IgD-negative memory B cell (primary cell): Measurements from ENCODE around the gene PAGE5. TPM values are rescaled to one million over a fixed set of nuclear protein-coding genes. Genes with fewer than 3 reads are reported as not detected.

ENCODE experiments used
- polyA plus RNA-seq: library from polyadenylated mRNA; unstranded; fragments of 300-500 nt; fragmentation: Illumina TruSeq; gene quantifications from one replicate; pipeline ENCODE4 v1.2.3, GENCODE V29; 2021

PAGE5 gene
- polyA plus RNA-seq, 1 donor from 2014 or later, result not detected

Other genes with a start within 250 kb of the PAGE5 start
- not detected for gene PFKFB1, start 226.2 kb upstream of the PAGE5 start, polyA plus RNA-seq
- 22.9 TPM for gene APEX2, start 220.0 kb upstream of the PAGE5 start, polyA plus RNA-seq
- not detected for gene ALAS2, start 189.4 kb upstream of the PAGE5 start, polyA plus RNA-seq
- gene PAGE2B, start 145.3 kb upstream of the PAGE5 start, polyA plus RNA-seq, result not detected
- not detected for gene PAGE2, start 131.3 kb upstream of the PAGE5 start, polyA plus RNA-seq
- gene PAGE3, start 44.6 kb downstream of the PAGE5 start, polyA plus RNA-seq, result not detected
- 18.2 TPM for gene MAGEH1, start 231.8 kb downstream of the PAGE5 start, polyA plus RNA-seq